T follicular helper cell (primary cell): ENCODE measurements around the gene TREH.
A peak's percentile ranks its signal among the peaks of the same experiment; 100 is the strongest.
"Not testable (repeated sequence)": the region's sequence is repeated elsewhere in the genome, so short reads cannot be mapped to it uniquely, and the experiment has no call there.

Source experiments
- DNase-seq: peaks from one replicate; pipeline ENCODE4 v3.0.0-alpha.2; 2020; ENCODE audit warnings: low read depth

Gene TREH

GRCh38 chr11:118696673-118697226, 17.3 kb upstream of the TREH start:
- no peak for DNase-seq

- DNase-seq, result no peak
Observed at GRCh38 chr11:118694771-118695170, 15.3 kb upstream of the TREH start.

GRCh38 chr11:118694185-118694584, 14.7 kb upstream of the TREH start:
- no peak for DNase-seq

GRCh38 chr11:118691926-118692830, 12.7 kb upstream of the TREH start:
- peak; percentile 57 for DNase-seq

- no peak for DNase-seq
Observed at GRCh38 chr11:118690553-118691304, 11.3 kb upstream of the TREH start.

GRCh38 chr11:118689852-118690552, 10.6 kb upstream of the TREH start:
- DNase-seq, result peak; percentile 74

GRCh38 chr11:118689503-118689851, 10.0 kb upstream of the TREH start:
- DNase-seq, result no peak

- no peak for DNase-seq
Observed at GRCh38 chr11:118688851-118689502, 9.5 kb upstream of the TREH start.

GRCh38 chr11:118688339-118688738, 8.9 kb upstream of the TREH start:
- DNase-seq, result not testable (repeated sequence)

GRCh38 chr11:118687906-118688305, 8.5 kb upstream of the TREH start:
- no peak for DNase-seq

GRCh38 chr11:118684187-118684586, 4.7 kb upstream of the TREH start:
- DNase-seq, result no peak

GRCh38 chr11:118682939-118683338, 3.5 kb upstream of the TREH start:
- DNase-seq, result not testable (repeated sequence)

- DNase-seq, result no peak
Observed at GRCh38 chr11:118682372-118682771, 2.9 kb upstream of the TREH start.

GRCh38 chr11:118678908-118679307, 542 bp downstream of the TREH start:
- DNase-seq, result not testable (repeated sequence)

GRCh38 chr11:118677977-118678376, 1.5 kb downstream of the TREH start:
- DNase-seq, result no peak

GRCh38 chr11:118674082-118674435, 5.4 kb downstream of the TREH start:
- no peak for DNase-seq

GRCh38 chr11:118673361-118674081, 5.9 kb downstream of the TREH start:
- no peak for DNase-seq

GRCh38 chr11:118672846-118673245, 6.6 kb downstream of the TREH start:
- no peak for DNase-seq

GRCh38 chr11:118671254-118671653, 8.2 kb downstream of the TREH start:
- DNase-seq, result no peak

GRCh38 chr11:118670063-118670462, 9.4 kb downstream of the TREH start:
- no peak for DNase-seq

GRCh38 chr11:118666371-118666770, 13.1 kb downstream of the TREH start:
- no peak for DNase-seq
